ENCODE results near the gene MFRP.

DNA sequence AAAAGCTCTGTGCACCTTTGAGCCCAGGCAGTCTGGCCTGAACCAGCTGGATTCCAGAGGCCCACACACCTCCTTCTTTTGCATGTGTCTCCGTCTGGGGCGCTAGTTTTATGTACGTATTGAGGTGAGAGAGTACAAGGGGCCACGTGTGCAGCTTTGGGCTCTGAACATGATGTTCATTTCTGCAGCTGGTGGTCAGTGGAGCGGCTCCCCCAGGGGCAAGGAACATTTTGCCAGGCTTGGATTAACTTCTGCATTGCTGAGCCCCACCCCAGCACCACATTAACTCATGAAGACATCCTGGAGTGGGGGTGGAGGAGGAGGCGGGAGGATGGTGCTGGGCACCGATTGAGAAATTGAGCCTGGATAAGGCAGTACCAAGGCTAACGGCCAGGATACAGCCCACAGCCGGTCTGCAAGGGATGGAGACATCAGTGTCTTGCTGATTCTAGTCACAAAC lies 21.2 kb upstream of the MFRP start:
- TF ChIP-seq GATA3 (IDR thresholded peaks at IDR 0.05; ENCODE audit: low read depth, low read length) (no peak), GATA2 (IDR thresholded peaks at IDR 0.05; ENCODE audit: low read depth, low read length) (no peak)
